ENCODE results near the gene CRABP2. TPM values are rescaled to one million over a fixed set of nuclear protein-coding genes. Genes with fewer than 3 reads are reported as not detected.

The CRABP2 gene
- total and polyA plus RNA-seq, 2 of the 13 experiments (the other 11 are each of a cell fraction or from before 2014, with no cell fraction given) = 0.40 to 0.60 TPM

GRCh38 chr1:156675210-156676113 lies 29.9 kb downstream of the CRABP2 start:
- DNase-seq (ENCODE audit: low spot score) = no peak
- H3K27me3 ChIP-seq (ENCODE audit: control insufficient read depth in 1 of 2, insufficient read depth in 2 of 2, low read length in 2 of 2) = peaks cover 2 to 20% of the 10 kb centered on the region in 2 experiments
- no TSS peak for BruUV-seq (replicated peaks)
- CTCF ChIA-PET (ENCODE audit: low intra/inter-chr PET ratio, low total read pairs) = interaction anchor here (5.1 kb wide), 1 partner anchor 17 kb away, joined by 166 read pairs; no protein-coding TSS in a partner anchor
- ATAC-seq = peak; percentile 12
- no peak overlapping the region for H2AFZ ChIP-seq (ENCODE audit: low read length)
- WGBS (ENCODE audit: low lambda C conversion rate) = 69% methylated on average over 13 of the region's 18 CpGs
- no peaks in the 10 kb centered on the region for H4K20me1 ChIP-seq (ENCODE audit: insufficient read depth, low read length)
- peaks cover 2% of the 10 kb centered on the region for H3K79me2 ChIP-seq (ENCODE audit: insufficient read depth, low read length)
- FAIRE-seq = no peak
- H3K27ac ChIP-seq (ENCODE audit: extremely low read length, insufficient read depth, low read length) = no peak overlapping the region
- intact Hi-C loops (cut with micrococcal nuclease; ENCODE audit: unreplicated experiment) (loop anchor here (2.0 kb wide), 1 partner anchor 49 kb away; no protein-coding TSS in a partner anchor), in situ Hi-C loops (cut with HindIII; ENCODE audit: extremely low pct_ligation_motif_present, low pct_unique_long_range_greater_than_20kb) (no loop called here)
- H3K4me1 ChIP-seq (ENCODE audit: insufficient read depth, low read length) = peaks cover 49% of the 10 kb centered on the region
- peak overlapping the region; percentile 41; the same call in 1 of the 2 replicates for H3K9ac ChIP-seq (ENCODE audit: insufficient read depth, low read depth, low read length)
- POLR2A ChIA-PET = interaction anchor here (0.6 to 9.1 kb wide), 4 partner anchors 13 to 305 kb away, joined by 4 to 189 read pairs (median 6); partner anchors contain the start of gene MRPL24
- H3K9me3 ChIP-seq (ENCODE audit: low read length) = no peaks in the 10 kb centered on the region
- peak overlapping the region; percentile 34 to 63 (median 58); a peak in 5 of 6 replicates for H3K4me3 ChIP-seq (replicated peaks in 1 of 3; ENCODE audit: insufficient read depth in 1 of 3, low read depth in 2 of 3, low read length in 3 of 3)
- H3K36me3 ChIP-seq (replicated peaks in 1 of 2; ENCODE audit: control insufficient read depth in 1 of 2, insufficient read depth in 2 of 2, low read length in 2 of 2) = no peaks in the 10 kb centered on the region
- peak overlapping the region; percentile 81 for H3K4me2 ChIP-seq (ENCODE audit: low read depth, low read length)
- TF ChIP-seq ZNF512B (CRISPR knock-in tag; IDR thresholded peaks at IDR 0.05; ENCODE audit: borderline replicate concordance) (no peak), IRF1 (CRISPR knock-in tag; IDR thresholded peaks at IDR 0.05; ENCODE audit: low read depth) (no peak), ATF2 (CRISPR knock-in tag; IDR thresholded peaks at IDR 0.05) (no peak), ZKSCAN5 (CRISPR knock-in tag; IDR thresholded peaks at IDR 0.05) (no peak), ZNF441 (CRISPR knock-in tag; IDR thresholded peaks at IDR 0.05; ENCODE audit: borderline replicate concordance) (no peak), ZNF30 (CRISPR knock-in tag; IDR thresholded peaks at IDR 0.05) (no peak), POGZ (CRISPR knock-in tag; IDR thresholded peaks at IDR 0.05) (no peak), KIAA2018 (CRISPR knock-in tag; IDR thresholded peaks at IDR 0.05; ENCODE audit: borderline replicate concordance) (no peak)
